A549 (cell line): ENCODE data around the gene UVSSA.

Source experiments
- MAFK ChIP-seq: fragments of 450-650 bp; IDR thresholded peaks from 2 replicates; pipeline ENCODE4 v1.6.1; 2014; ENCODE audit not compliant: partially characterized antibody
- RAD21 ChIP-seq, 2 experiments: fragments of >200 bp in 1 of 2; sonication (Bioruptor Twin) in 1 of 2; formaldehyde crosslinking in 1 of 2; IDR thresholded peaks in 1 of 2; conservative IDR thresholded peaks in 1 of 2; 2 replicates in 1 of 2; 3 replicates in 1 of 2; pipeline ENCODE4 v1.6.1; 2012 to 2018; ENCODE audit warnings: inconsistent platforms in 1 of 2

DNA sequence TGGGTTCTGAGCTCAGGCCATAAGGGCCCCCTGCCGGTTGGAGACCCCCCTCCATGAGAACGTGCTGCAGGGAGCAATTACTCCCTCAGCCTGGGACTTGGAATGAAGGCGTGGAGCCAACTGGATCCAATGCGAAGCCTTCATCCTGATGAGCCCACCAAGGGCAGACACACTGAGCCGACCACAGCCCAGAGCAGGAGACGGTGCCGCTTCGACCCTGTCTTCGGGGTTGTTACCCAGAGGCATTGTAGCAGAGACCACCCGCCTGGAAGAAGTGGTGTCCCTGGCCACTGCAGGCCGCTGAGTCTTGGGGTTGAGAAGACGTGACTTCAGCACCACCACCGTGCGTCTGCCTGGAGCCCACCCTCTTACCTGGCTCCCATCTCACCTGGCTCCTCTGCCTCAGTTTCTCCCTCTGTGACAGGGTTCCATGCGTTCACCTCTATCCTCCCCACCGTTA, 66.2 kb downstream of the UVSSA start:
- TF ChIP-seq RAD21 (conservative IDR thresholded peaks at IDR 0.05 in 1 of 2, IDR thresholded peaks at IDR 0.05 in 1 of 2) (no peak), MAFK (no peak)
